Mesenchymal stem cell (in vitro differentiated cells and primary cell): ENCODE measurements around the gene GGN.

Experiments
- DNase-seq: peaks from one replicate; pipeline ENCODE4 v3.0.0-alpha.2; 2013
- H2AFZ ChIP-seq: one replicate; pipeline ENCODE4 v1.6.1; 2013; ENCODE audit warnings: low read depth, mild to moderate bottlenecking, control low read depth, inconsistent platforms, low read length, moderate library complexity
- H2AK5ac ChIP-seq: 2 replicates; pipeline ENCODE4 v1.6.1; 2013; ENCODE audit warnings: low read length, moderate library complexity, mild to moderate bottlenecking, inconsistent platforms; ENCODE audit not compliant: severe bottlenecking
- H2BK120ac ChIP-seq: one replicate; pipeline ENCODE4 v1.6.1; 2013; ENCODE audit warnings: low read depth, mild to moderate bottlenecking, inconsistent platforms, low read length, moderate library complexity
- H2BK12ac ChIP-seq, 2 experiments: one replicate each; pipeline ENCODE4 v1.6.1; 2013; ENCODE audit warnings: inconsistent platforms in 2 of 2, low read length in 2 of 2, mild to moderate bottlenecking in 2 of 2, moderate library complexity in 2 of 2, control low read depth in 1 of 2
- H2BK15ac ChIP-seq: one replicate; pipeline ENCODE4 v1.6.1; 2013; ENCODE audit warnings: mild to moderate bottlenecking, low read depth, inconsistent platforms; ENCODE audit not compliant: poor library complexity, severe bottlenecking
- H2BK5ac ChIP-seq: 2 replicates; pipeline ENCODE4 v1.6.1; 2013; ENCODE audit warnings: low read depth, mild to moderate bottlenecking, low read length, control low read depth, inconsistent platforms; ENCODE audit not compliant: poor library complexity, severe bottlenecking
- H3K14ac ChIP-seq, 2 experiments: one replicate each; pipeline ENCODE4 v1.6.1; 2013; ENCODE audit warnings: inconsistent platforms in 2 of 2, low read length in 2 of 2, control low read depth in 1 of 2, mild to moderate bottlenecking in 1 of 2, moderate library complexity in 1 of 2
- H3K18ac ChIP-seq, 2 experiments: one replicate each; pipeline ENCODE4 v1.6.1; 2013; ENCODE audit warnings: inconsistent platforms in 2 of 2, low read length in 2 of 2, control low read depth in 1 of 2, low read depth in 1 of 2, mild to moderate bottlenecking in 1 of 2
- H3K23ac ChIP-seq, 2 experiments: one replicate each; pipeline ENCODE4 v1.6.1; 2013; ENCODE audit warnings: inconsistent platforms in 2 of 2, low read length in 2 of 2, mild to moderate bottlenecking in 2 of 2, moderate library complexity in 2 of 2, control low read depth in 1 of 2
- H3K27ac ChIP-seq: 2 replicates; pipeline ENCODE4 v1.5.1; 2013; ENCODE audit warnings: mild to moderate bottlenecking, moderate library complexity, low read length, control low read depth, inconsistent platforms; ENCODE audit not compliant: poor library complexity, severe bottlenecking
- H3K27me3 ChIP-seq, 2 experiments: 2 replicates each; pipeline versions ENCODE4 v1.6.1 to v1.7.0; 2013; ENCODE audit warnings: low read length in 2 of 2, mild to moderate bottlenecking in 2 of 2, moderate library complexity in 2 of 2, control low read depth in 1 of 2, inconsistent platforms in 1 of 2; ENCODE audit not compliant: control insufficient read depth in 1 of 2, insufficient read depth in 1 of 2
- H3K36me3 ChIP-seq, 2 experiments: 2 replicates each; pipeline versions ENCODE4 v1.6.1 to v1.7.0; 2013; ENCODE audit warnings: low read length in 2 of 2, control low read depth in 1 of 2, inconsistent platforms in 1 of 2, low read depth in 1 of 2, mild to moderate bottlenecking in 1 of 2; ENCODE audit not compliant: insufficient read depth in 2 of 2, control insufficient read depth in 1 of 2
- H3K4ac ChIP-seq, 2 experiments: one replicate each; pipeline ENCODE4 v1.6.1; 2013; ENCODE audit warnings: inconsistent platforms in 2 of 2, low read length in 2 of 2, mild to moderate bottlenecking in 2 of 2, moderate library complexity in 2 of 2, control low read depth in 1 of 2, low read depth in 1 of 2
- H3K4me1 ChIP-seq: 2 replicates; pipeline ENCODE4 v1.6.1; 2013; ENCODE audit warnings: low read depth, low read length, control low read depth; ENCODE audit not compliant: control insufficient read depth, insufficient read depth
- H3K4me2 ChIP-seq: 2 replicates; pipeline ENCODE4 v1.6.1; 2013; ENCODE audit warnings: low read length, mild to moderate bottlenecking, inconsistent platforms; ENCODE audit not compliant: poor library complexity, severe bottlenecking
- H3K4me3 ChIP-seq, 2 experiments: 2 replicates each; pipeline versions ENCODE4 v1.5.1 to v1.7.0; 2013; ENCODE audit warnings: low read length in 2 of 2, mild to moderate bottlenecking in 2 of 2, control low read depth in 1 of 2, low read depth in 1 of 2; ENCODE audit not compliant: insufficient read depth in 1 of 2
- H3K79me1 ChIP-seq: replicated peaks from 2 replicates; pipeline ENCODE4 v1.6.1; 2013; ENCODE audit warnings: mild to moderate bottlenecking, control low read depth, low read length, inconsistent platforms; ENCODE audit not compliant: poor library complexity, severe bottlenecking
- H3K9ac ChIP-seq: 2 replicates; pipeline ENCODE4 v1.7.0; 2013; ENCODE audit warnings: mild to moderate bottlenecking, low read length, moderate library complexity
- H3K9me3 ChIP-seq: 2 replicates; pipeline ENCODE4 v1.7.0; 2013; ENCODE audit warnings: mild to moderate bottlenecking, low read length; ENCODE audit not compliant: control insufficient read depth
- H4K8ac ChIP-seq: one replicate; pipeline ENCODE4 v1.6.1; 2013; ENCODE audit warnings: inconsistent platforms, mild to moderate bottlenecking, low read length, moderate library complexity
- H4K91ac ChIP-seq: one replicate; pipeline ENCODE4 v1.6.1; 2013; ENCODE audit warnings: mild to moderate bottlenecking, low read length, inconsistent platforms
- WGBS: methylation state at CpG from one replicate; pipeline ENCODE4 v1.1.7; 2013; ENCODE audit warnings: mixed read lengths; 5-methylcytosine and 5-hydroxymethylcytosine counted together

GGN gene

GRCh38 chr19:38337360-38337653 lies 50.5 kb downstream of the GGN start:
- Histone ChIP-seq H2BK12ac (peak overlapping the region in 1 of 2 experiments; percentile 31), H3K79me1 (no peaks in the 10 kb centered on the region), H4K91ac (no peak overlapping the region), H3K27me3 (no peaks in the 10 kb centered on the region), H3K18ac (no peak overlapping the region), H3K4me3 (peak overlapping the region in 1 of 2 experiments; percentile 98), H3K23ac (no peak overlapping the region), H3K4me2 (peak overlapping the region; percentile 98), H3K9ac (no peak overlapping the region), H2AK5ac (no peak overlapping the region), H3K27ac (no peak overlapping the region), H3K4ac (no peak overlapping the region), H2BK15ac (no peak overlapping the region), H3K14ac (no peak overlapping the region), H2AFZ (peak overlapping the region; percentile 2), H3K4me1 (peaks cover 4% of the 10 kb centered on the region), H2BK120ac (no peak overlapping the region), H3K9me3 (no peaks in the 10 kb centered on the region), H3K36me3 (no peaks in the 10 kb centered on the region), H2BK5ac (no peak overlapping the region), H4K8ac (peak overlapping the region; percentile 10)
- no peak for DNase-seq
- WGBS: 51% methylated on average over 9 of the region's 10 CpGs

GRCh38 chr19:38336638-38337359 lies 51.0 kb downstream of the GGN start:
- Histone ChIP-seq H2BK15ac (no peak overlapping the region), H3K23ac (no peak overlapping the region), H2AFZ (peak overlapping the region; percentile 90), H3K14ac (peak overlapping the region in 1 of 2 experiments; percentile 83), H2BK120ac (no peak overlapping the region), H3K18ac (peak overlapping the region in 1 of 2 experiments; percentile 77), H3K4me1 (peaks cover 4% of the 10 kb centered on the region), H3K4me2 (peak overlapping the region; percentile 98), H3K27ac (peak overlapping the region; percentile 86), H2AK5ac (no peak overlapping the region), H3K9me3 (no peaks in the 10 kb centered on the region), H2BK5ac (no peak overlapping the region), H3K79me1 (no peaks in the 10 kb centered on the region), H3K36me3 (no peaks in the 10 kb centered on the region), H3K9ac (peak overlapping the region; percentile 80), H3K4me3 (peak overlapping the region; percentile 86 to 98), H4K8ac (peak overlapping the region; percentile 10), H3K4ac (peak overlapping the region in 1 of 2 experiments; percentile 24), H3K27me3 (no peaks in the 10 kb centered on the region), H4K91ac (no peak overlapping the region), H2BK12ac (peak overlapping the region in 1 of 2 experiments; percentile 89)
- 5% methylated on average over 41 of the region's 41 CpGs for WGBS
- peak; percentile 95 for DNase-seq

GRCh38 chr19:38335949-38336637 lies 51.7 kb downstream of the GGN start:
- H3K27ac ChIP-seq: peak overlapping the region; percentile 86
- no peak overlapping the region for H2BK120ac ChIP-seq
- peak; percentile 98 for DNase-seq
- no peak overlapping the region for H4K8ac ChIP-seq
- H3K14ac ChIP-seq: peak overlapping the region in 1 of 2 experiments; percentile 97
- 1% methylated on average over 52 of the region's 52 CpGs for WGBS
- no peak overlapping the region for H2BK5ac ChIP-seq
- peaks cover 4% of the 10 kb centered on the region for H3K4me1 ChIP-seq
- no peaks in the 10 kb centered on the region for H3K9me3 ChIP-seq
- peak overlapping the region; percentile 86 to 98 for H3K4me3 ChIP-seq
- H3K4me2 ChIP-seq: peak overlapping the region; percentile 98
- no peaks in the 10 kb centered on the region for H3K36me3 ChIP-seq
- peak overlapping the region; percentile 81 for H3K9ac ChIP-seq
- peak overlapping the region in 1 of 2 experiments; percentile 59 for H3K23ac ChIP-seq
- H3K18ac ChIP-seq: peak overlapping the region in 1 of 2 experiments; percentile 97
- no peak overlapping the region for H4K91ac ChIP-seq
- no peaks in the 10 kb centered on the region for H3K79me1 ChIP-seq
- H2AK5ac ChIP-seq: no peak overlapping the region
- peak overlapping the region in 1 of 2 experiments; percentile 94 for H2BK12ac ChIP-seq
- H2AFZ ChIP-seq: peak overlapping the region; percentile 90
- no peak overlapping the region for H2BK15ac ChIP-seq
- peak overlapping the region in 1 of 2 experiments; percentile 54 for H3K4ac ChIP-seq
- no peaks in the 10 kb centered on the region for H3K27me3 ChIP-seq
